HG03066 (cell line): ENCODE data around the gene PTPRG.

Experiments used
- ATAC-seq: cut with Tn5 transposase; IDR thresholded peaks from one replicate; pipeline ENCODE4 v1.9.1; 2021; ENCODE audit warnings: low read depth; ENCODE audit not compliant: unreplicated experiment

PTPRG gene

DNA sequence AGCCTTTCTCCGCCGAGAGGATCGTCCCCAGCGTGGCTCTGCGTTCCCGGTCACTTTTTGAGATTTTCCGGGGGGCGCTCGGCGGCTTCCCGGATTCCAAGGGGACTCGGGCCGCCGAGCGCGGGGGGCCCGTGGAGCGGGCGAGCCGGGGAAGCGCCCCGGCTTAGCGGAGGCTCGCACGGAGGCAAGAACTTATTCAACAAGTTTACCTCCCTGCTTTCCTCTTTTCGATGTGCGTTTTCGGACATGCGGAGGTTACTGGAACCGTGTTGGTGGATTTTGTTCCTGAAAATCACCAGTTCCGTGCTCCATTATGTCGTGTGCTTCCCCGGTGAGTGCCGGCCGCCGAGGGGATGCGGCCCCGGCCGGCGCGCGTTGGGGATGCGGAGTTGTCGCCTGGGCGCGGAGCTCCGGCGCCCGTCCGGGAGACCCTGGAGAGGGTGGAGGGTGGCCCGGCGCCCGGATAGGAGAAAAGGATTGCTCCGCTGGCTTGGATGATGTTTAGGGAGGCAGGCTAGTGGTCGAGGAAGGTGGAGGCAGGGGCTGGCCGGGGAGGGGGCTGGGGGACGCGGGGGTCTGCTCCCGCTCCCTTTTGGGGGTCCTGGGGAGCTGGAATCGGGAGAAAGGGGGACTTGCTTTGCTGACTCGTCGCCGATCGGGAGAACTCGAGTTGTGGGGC lies 810 bp downstream of the PTPRG start:
- ATAC-seq = no peak

DNA sequence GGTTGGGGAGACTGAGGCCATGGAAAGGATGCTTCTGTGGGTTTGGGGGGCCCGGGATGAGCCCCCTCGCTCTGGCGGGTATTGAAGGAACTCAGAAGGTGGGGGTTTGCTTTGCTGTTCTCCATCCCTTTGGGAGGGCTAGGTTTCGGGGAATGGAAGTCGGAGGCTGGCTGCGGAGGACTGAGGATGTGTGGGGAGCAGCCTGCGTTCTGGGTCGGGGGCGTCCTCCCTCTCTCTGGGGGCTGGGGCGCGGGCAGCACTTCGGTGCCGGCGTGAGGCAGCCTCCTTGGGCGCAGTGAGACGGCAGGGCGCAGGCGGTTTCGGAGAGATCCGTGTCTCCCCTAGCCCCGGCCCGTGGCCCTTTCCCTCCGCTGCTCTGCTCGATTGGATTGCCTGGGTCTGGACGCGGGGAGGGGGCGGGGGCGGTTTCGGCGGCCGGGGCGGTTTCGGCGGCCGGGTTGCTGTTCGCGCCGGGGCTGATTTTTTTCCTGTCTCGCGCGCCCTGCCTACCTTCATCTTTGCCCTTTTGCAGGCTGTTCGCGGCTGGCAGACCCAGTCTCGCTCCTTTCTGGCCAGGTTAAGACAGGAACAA lies 1.4 kb downstream of the PTPRG start:
- no peak for ATAC-seq

DNA sequence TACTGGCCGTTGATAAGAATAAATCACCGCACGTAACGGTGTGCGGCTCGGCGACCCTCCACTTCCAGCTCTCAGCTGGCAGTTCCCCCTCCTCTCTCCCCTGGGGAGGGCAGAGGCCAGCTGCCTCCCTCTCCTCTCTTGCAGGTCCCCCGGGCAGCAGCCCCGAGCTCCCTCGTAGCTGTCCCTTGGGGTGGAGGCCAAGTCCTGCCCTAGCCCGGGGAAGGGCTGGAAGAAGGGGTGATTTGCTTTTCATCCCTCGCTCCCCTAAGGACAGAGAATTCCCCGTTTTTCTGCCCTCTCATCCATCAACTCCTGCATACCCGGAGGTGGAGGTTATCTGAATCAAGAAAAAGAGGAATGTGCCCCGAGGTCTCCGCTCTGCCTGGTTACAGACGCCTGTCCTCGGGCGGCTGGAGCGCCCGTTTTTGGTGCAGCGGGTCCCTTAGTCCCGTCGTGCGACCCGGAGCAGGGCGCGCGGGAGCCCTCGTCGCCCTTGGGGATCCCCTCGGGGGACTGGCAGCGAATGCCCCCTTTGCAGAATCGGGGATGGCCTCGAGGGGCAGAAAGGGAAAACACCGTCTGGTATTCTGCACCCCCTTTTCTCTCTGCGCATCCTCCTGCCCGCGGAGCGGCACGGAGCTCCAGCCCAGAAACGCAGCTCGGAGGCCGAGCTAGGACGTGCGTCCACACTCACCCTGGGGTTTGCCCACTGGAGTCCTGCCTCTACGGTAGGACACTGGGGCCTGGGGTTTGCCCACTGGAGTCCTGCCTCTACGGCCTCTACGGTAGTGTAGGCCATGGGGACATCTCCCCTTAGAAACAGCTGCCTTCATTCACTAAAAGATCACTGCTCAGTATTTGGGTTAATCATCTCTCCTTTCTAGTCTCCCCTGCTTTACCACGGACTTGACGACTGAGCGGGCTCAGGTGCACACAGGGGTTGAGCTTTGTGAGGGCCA lies 2.2 kb downstream of the PTPRG start:
- ATAC-seq = no peak

DNA sequence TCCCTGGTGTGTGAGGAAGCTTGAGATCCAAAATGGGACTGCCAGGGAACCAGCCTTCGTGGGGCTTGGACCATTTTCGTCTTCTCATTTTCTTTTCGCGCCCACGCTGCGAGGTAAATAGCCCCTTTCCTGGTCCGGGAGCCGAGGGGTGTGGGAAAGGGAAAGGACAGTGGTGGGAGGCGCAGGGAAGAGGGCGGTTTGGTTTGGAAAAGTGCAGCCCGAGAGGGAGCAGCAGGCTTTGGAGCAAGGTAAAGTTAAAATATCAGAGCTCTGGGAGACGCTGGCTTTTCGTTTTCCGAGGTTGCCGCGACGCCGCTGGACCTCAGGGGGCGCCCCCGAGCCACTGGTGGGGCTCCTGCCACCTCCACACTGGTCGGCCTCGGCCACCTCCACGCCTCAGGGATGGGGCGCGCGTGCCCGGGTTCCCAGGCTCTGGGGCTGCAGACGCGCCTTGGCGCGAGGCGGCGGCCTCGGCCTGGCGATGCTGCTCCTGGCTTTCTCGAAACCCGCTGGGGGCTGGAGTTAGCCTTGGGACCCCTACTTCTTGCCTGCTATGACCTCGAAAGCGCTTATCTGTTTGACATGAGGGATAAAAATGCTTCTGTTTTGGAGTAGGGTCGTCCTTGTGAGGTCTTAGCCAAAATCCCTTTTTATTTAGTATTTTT lies 3.2 kb downstream of the PTPRG start:
- ATAC-seq = no peak

DNA sequence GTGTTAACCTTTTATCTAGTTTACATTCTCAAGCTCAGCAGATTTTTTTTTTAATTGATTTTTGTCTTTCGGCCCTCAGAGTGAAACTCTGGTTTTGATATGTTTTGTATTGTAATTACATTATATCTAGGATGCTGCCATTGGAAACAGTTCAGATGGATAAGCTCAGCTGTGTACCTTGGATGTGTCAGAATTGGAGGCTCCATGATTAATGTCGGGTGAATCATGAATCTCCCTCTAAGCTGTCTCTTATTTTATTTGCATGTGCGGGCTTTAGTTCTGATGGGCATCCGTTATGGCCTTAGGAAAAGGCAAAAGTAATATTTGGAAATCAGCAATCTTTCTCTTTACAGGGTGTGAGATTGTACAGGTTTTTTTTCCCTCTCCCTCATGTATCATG lies 4.2 kb downstream of the PTPRG start:
- ATAC-seq = no peak

DNA sequence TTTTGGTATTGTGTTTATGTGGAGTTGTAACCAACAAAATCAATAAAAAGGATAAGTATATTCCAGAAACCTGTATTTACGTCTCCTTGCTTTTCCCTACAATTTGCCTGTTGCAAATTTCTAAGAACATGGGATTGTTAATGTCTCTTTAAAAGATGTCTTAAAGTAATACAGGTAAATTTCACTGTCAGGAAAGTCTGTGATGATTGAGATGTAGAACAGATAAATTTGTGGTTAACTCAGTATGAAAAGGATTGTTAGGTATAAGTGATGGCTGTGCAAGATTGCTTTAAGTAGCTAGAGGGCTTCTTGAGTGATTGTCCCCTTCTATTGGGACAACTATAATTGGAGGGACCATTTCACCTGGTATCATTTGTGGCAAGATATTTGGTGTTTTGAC lies 6.8 kb downstream of the PTPRG start:
- ATAC-seq = no peak

DNA sequence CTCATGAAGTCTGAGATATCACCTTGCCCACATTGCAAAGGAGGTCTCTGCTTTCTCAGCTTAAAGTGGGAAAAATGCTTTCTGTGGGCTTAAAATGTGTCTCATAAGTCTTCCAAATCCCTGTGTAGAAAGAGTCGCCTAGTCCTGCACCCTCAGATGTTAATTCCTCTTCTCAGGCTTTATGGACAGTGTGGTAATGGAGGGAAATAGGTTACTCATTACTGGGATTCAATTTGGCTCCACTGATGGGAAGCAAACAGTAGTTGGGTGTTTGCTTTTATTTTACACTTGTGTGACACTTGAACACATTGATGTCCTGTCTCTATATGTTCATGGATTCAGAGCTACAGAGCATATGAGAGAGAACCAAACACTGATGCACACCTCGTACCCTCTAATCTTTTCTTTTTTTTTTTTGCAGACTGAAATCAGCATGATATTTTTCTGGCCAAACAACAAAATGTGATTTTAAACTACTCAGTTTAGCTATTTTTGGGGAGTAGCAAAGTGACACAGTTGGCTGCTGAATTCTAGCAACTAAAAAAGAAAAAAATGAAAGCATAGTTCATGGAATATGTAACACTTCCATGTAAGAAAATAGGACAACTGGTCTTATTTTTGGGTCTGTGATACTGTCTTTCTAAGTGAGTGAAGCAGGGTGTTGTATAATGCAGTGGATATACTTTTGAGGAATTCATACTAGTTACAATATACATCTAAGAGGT lies 8.6 kb downstream of the PTPRG start:
- no peak for ATAC-seq

DNA sequence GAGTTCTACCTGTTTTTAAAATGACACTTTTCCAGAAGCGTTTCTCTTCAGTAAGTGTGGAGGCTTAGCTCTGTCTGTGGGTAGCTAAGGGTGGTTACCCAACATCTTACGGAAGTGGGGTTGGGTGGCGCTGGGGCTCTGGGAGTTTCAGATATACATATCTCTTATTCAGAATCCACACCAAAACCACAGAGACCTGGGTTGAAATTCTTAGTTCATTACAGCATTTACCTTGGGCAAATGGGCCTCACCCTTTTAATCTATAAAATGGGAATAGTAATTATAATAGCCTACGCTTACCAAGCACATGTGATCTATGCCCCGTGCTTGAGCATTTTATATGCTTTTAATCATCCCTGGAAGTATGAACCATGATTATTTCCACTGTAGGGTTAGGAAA lies 9.4 kb downstream of the PTPRG start:
- ATAC-seq = no peak

DNA sequence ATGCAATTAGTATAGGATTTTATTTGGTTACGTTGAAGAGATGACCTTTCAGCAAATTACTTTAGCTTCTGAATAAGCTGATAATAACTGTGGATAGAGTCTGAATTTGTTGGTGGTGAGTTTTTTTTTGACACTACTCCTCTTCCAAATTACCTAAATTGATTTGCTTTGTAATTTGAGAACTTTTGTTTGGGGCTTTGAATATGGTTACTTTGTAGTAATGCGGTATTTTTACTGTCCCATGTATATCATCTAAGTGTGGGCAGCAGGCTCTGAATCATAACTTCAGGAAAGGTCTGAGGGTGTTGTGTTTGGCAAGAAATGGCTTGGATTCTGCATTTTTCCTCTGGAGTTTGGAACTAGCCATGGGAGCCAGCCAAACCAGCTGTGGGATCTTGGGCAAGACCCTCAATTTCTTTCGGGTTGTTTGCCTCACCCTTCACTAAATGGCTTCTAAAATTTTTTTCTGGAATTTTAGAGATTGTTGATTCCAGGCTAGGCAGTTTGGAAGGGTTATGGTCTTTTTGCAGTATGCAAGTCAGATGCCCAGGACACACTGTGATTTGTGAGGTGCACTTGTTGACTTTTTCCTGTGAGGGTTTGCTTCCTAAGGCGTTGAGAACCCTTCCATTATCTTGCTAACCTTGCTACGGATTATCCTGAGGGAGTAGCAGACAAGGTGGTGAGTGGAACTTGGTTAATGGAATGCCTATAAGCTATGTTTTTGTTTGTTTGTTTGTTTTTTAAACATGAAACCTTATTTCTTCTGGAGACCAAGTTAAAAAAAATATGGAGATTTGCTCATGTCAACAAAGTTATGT lies 10.4 kb downstream of the PTPRG start:
- ATAC-seq = no peak

DNA sequence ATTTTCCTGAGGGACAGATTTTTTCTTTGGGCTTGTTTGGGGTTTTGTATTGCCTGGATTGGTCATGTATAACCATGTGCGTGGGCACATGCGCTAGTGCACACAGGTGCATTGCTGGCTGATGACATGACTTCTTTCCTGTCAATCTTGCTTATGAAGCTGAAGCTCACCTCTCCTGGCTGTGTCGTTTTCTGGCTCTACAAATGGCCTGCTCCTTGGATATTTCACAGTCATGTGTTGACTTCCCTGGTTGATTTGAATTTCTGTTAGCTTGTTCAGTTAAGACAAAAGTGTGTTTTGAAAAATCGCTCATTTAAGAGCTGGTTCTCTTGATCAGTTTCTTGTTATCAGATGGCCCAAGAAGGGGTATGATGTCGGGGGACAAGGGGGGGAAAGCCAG lies 11.5 kb downstream of the PTPRG start:
- no peak for ATAC-seq

DNA sequence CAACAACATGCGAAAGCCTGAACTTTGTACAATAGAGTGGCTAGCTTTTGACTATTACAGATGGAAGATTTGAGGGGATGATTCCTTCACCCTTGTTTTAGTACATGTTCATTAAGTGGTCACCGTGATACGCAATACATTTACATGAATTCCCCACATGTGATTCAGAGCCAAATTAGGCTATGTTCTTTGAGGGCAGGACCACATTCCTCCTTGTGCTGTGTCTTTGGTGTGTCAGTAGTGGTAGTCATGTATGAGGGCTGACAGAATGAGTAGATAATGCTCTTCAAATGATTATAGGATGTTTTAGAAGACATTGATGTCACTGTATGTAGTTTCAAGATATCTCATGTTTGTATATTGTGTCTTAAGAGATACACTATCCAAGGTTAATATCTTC lies 12.1 kb downstream of the PTPRG start:
- no peak for ATAC-seq

DNA sequence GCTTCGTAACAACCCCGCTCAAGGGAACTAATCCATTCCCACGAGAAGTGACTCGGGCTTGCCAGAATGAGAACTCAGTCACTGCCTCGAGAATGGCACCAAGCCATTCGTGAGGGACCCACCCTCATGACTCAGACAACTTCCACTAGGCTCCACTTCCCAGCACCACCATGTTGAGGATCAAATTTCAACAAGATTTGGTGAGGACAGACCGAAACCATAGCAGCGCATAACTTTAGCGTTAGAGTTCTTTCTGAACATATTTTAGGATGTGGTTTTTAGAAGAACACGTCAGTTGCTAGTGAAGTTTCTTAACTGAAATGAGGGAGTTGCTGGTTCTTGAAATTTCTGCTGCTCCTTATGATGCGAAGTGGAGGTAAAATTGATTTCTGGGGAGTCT lies 13.5 kb downstream of the PTPRG start:
- no peak for ATAC-seq

DNA sequence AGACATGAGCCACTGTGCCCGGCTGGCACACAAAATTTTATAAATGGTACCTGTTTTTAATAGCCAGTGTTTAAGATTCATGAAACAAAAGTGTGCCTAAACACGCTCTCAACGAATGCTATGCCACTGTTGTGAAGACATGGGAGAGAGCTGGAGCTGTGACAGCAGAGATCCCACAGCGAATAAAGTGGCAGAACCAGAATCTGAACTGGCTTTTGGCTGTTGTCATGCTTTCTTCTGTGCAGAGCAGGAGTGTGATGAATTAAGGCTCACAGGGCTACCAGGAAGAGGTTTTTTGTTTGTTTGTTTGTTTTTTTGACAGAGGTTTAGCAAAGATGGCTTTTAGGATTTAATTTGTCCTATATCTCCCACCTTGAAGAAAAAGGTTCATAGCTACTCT lies 14.5 kb downstream of the PTPRG start:
- ATAC-seq = no peak

DNA sequence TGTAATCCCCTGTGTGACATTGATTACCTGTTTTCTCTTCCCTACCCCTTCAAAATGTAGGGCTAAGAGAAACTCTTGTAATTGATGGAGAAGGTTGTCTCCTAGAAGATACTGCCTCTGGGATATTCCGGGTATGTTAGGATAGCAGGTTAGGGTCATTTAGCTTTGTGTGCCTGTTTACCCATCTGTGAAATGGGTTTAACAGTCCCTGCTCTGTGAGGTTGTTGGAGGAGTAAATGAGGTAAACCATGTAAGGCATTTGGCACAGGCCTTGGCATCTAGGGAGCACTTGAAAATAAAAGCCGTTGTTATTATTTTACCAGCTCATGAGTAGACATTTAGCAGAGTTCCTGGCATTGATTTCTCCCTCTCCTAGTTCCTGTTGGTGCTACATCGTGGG lies 16.4 kb downstream of the PTPRG start:
- ATAC-seq = no peak

DNA sequence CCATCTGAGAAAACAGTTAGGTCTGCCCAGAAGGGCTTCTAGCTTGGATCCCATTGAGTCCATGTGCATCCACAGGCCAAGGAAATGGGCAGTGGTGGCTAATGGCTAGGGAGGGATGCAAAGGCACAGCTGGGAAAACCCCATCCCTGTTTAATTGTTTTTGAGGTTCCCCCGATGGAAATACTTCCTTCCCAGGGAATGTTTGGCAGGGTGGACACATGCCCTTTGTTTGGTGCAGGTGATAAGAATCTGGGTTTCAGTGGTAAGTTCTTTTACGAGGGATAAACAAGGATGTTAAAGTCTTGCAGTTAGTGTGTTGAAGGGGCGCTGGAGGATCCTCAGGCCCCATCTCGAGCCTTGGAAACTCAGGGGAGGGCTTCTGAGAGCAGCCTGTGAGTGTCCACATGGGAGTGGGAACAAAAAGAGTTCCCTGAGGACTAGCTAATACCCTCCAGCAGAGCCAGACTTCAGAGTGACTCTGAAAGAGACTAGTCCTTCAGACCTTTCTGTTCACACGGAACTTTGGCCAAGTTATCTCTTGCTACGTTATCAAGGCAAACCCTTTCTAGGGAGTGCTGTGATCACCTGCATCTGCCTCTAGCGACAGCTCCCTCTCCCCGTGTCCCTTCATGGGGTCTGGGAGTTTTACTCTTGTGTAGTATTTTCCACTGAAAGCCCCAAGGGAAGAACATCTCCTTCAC lies 17.4 kb downstream of the PTPRG start:
- ATAC-seq = no peak

DNA sequence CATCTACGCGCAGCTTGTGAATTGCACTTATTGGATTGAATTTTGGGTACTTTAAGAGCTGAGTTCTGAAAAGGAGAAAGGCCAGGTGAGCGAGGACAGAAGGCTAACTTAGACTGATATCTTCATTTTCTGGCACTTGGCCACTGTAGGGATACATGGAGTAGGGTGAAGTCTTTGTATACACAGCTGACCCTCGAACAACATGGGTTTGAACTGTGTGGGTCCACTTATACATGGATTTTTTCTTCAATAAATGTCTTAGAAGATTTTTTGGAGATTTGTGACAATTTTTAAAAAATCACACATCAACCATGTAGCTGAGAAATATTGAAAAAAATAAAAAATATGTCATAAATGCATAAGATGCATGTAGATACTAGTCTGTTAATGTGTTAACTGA lies 18.3 kb downstream of the PTPRG start:
- no peak for ATAC-seq

DNA sequence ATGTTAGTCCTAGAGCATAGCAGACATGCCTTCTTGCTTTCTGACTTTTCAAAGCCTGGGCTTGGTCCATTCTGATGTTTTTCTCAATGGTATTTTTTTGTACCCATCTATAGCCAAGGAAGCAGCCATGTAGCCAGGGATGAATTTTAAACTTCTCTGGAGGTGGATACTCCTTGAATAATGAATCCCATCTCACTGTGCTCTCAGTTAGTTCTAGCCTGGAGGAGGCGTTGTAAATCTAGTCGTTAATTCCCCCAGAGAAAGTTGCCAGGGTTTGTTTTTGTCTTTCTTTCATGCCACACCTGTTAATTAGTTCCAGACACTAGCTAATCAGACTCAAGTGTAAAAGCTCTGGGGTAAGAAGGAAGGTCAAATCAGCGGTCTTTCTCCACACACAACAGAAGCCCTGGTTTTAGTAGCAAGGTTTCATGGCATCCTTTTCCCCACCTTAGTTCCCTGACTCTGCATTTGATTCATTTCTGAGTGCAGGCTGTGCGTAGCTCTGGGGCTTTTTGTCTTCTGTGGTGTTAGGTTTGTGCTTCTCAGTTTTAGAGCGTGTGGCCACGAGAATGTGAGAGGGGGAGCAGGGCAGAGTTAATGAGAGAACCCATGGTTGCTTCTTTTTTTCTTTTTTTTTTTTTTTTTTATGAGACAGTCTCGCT lies 19.7 kb downstream of the PTPRG start:
- ATAC-seq = no peak

DNA sequence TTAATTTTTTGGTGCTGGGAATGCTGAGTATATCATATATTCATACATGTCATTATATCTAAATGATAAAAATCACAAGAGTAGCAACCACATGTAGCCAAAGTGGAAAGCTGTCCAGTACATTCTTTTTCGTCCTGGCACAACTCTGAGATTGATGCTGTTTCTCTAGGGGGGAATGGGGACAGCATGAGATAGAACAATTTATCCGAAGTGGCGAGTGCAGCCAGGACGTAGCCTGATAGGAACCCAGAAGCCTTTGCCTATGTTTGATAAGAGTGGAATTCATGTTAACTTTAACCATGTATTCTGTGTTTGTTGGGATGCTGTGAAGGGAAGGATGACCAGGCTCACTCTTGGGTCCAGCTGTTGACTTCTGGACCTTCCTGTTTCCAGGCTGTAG lies 20.9 kb downstream of the PTPRG start:
- ATAC-seq = no peak

DNA sequence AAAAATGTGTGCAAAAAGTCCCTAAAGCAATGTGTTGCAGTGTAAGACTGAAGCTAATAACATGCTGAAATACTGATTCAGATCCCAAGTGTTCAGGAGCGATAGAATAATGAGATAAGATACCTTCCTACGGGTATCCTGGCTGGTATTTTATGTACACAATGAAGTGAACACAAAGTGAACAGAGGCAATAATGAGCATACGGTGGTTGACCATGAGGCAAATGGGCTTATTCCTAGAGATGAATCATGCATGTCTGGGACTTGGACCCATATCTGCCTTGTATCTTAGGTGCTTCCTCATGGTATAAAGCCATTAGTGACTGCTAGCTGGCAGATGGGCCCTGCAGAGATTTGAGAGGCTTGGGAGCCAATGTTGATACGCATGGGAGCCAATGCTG lies 21.5 kb downstream of the PTPRG start:
- no peak for ATAC-seq
